Cerebellar cortex (tissue), 1 donor: Measurements from ENCODE around the gene TAPBPL.
"Not testable (repeated sequence)": the region's sequence is repeated elsewhere in the genome, so short reads cannot be mapped to it uniquely, and the experiment has no call there.

ENCODE experiments used
- DNase-seq: peaks from one replicate; pipeline ENCODE4 v3.0.0-alpha.2; 2015; ENCODE audit warnings: low spot score

TAPBPL gene

GRCh38 chr12:6451348-6452244 lies at the start of gene TAPBPL:
TAPBPL (plus strand) TSS chr12:6452042; CDS start chr12:6452249, 207 bp downstream.
- peak; percentile 65 for DNase-seq

- DNase-seq, result no peak
Measured at GRCh38 chr12:6404390-6404789, 47.5 kb upstream of the TAPBPL start.

GRCh38 chr12:6405963-6406362 lies 45.9 kb upstream of the TAPBPL start:
- DNase-seq, result no peak

GRCh38 chr12:6407236-6407954 lies 44.4 kb upstream of the TAPBPL start:
- DNase-seq, result no peak

GRCh38 chr12:6416596-6416995 lies 35.2 kb upstream of the TAPBPL start:
- DNase-seq, result no peak

GRCh38 chr12:6418796-6419195 lies 33.0 kb upstream of the TAPBPL start:
- DNase-seq, result no peak

- no peak for DNase-seq
Measured at GRCh38 chr12:6420364-6420763, 31.5 kb upstream of the TAPBPL start.

GRCh38 chr12:6423267-6424007 lies 28.4 kb upstream of the TAPBPL start:
- DNase-seq, result peak; percentile 90

GRCh38 chr12:6424008-6424347 lies 27.9 kb upstream of the TAPBPL start:
- no peak for DNase-seq

- no peak for DNase-seq
Measured at GRCh38 chr12:6424866-6425265, 27.0 kb upstream of the TAPBPL start.

GRCh38 chr12:6425590-6426531 lies 26.0 kb upstream of the TAPBPL start:
- DNase-seq, result no peak

- DNase-seq, result no peak
Measured at GRCh38 chr12:6426882-6427671, 24.8 kb upstream of the TAPBPL start.

- not testable (repeated sequence) for DNase-seq
Measured at GRCh38 chr12:6427796-6428195, 24.0 kb upstream of the TAPBPL start.

- no peak for DNase-seq
Measured at GRCh38 chr12:6428326-6428725, 23.5 kb upstream of the TAPBPL start.

- DNase-seq, result no peak
Measured at GRCh38 chr12:6430124-6430989, 21.5 kb upstream of the TAPBPL start.

GRCh38 chr12:6432991-6433390 lies 18.9 kb upstream of the TAPBPL start:
- DNase-seq, result no peak

- DNase-seq, result no peak
Measured at GRCh38 chr12:6434205-6435140, 17.4 kb upstream of the TAPBPL start.

- no peak for DNase-seq
Measured at GRCh38 chr12:6435961-6436715, 15.7 kb upstream of the TAPBPL start.
